SK-N-MC (cell line): ENCODE data around the gene RCL1.

Source experiments
- EZH2 ChIP-seq: fragments of 200-600 bp; sonication (generic); IDR thresholded peaks from one replicate; pipeline ENCODE4 v1.6.1; 2017; ENCODE audit warnings: antibody characterized with exemption
- POLR2AphosphoS5 ChIP-seq: IDR thresholded peaks from 2 replicates; pipeline ENCODE4 v1.6.1; 2012; ENCODE audit warnings: mild to moderate bottlenecking, low read depth, low read length, borderline replicate concordance

DNA sequence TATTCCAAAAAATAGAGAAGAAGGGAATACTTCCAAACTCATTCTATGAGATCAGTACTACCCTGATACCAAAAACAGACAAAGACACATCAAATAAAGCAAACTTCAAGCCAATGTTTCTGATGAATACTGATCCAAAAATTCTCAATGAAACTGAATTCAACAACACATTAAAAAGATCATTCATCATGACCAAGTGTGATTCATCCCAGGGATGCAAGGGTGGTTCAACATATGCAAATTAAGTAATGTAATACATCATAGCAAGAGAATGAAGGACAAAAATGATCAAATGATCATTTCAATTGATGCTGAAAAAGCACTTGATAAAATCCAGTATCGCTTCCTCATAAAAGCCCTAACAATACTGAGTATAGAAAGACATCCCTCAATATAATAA is 4.9 kb upstream of the RCL1 start:
- TF ChIP-seq POLR2AphosphoS5: no peak
- no peak for TF ChIP-seq EZH2
